Measurements from ENCODE around the gene EEFSEC. TPM values are rescaled to one million over a fixed set of nuclear protein-coding genes. Genes with fewer than 3 reads are reported as not detected.

The EEFSEC gene
- total and polyA plus RNA-seq, 2 of the 8 experiments (the other 6 are each of a cell fraction or from before 2014, with no cell fraction given) = 13.1 to 19.8 TPM

DNA sequence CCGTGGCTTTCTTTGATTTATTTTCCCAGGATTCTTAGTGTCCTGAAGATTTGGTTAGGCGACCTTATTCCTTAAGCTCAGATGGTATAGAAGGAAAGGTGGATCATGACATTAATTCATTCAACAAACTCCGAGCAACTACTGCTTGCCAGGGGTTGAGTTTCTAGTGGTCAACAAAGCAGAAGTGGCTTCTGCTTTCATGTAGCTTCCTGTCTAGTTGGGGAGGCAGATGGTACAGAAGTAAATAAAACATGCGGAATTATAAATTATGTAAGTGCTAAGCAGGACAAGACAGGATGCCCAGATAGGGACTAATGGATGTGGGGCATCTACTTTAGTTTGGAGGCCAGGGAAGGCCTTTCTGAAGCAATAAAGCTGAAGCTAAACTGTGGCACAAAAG, 15.6 kb downstream of the EEFSEC start (continued):
- TF ChIP-seq SIN3A (conservative IDR thresholded peaks at IDR 0.05 in 1 of 2, IDR thresholded peaks at IDR 0.05 in 1 of 2; ENCODE audit: low read depth in 1 of 2, low read length in 2 of 2) (no peak), BACH1 (IDR thresholded peaks at IDR 0.05; ENCODE audit: low read length) (no peak)
- TF ChIP-seq, protein P1, sequence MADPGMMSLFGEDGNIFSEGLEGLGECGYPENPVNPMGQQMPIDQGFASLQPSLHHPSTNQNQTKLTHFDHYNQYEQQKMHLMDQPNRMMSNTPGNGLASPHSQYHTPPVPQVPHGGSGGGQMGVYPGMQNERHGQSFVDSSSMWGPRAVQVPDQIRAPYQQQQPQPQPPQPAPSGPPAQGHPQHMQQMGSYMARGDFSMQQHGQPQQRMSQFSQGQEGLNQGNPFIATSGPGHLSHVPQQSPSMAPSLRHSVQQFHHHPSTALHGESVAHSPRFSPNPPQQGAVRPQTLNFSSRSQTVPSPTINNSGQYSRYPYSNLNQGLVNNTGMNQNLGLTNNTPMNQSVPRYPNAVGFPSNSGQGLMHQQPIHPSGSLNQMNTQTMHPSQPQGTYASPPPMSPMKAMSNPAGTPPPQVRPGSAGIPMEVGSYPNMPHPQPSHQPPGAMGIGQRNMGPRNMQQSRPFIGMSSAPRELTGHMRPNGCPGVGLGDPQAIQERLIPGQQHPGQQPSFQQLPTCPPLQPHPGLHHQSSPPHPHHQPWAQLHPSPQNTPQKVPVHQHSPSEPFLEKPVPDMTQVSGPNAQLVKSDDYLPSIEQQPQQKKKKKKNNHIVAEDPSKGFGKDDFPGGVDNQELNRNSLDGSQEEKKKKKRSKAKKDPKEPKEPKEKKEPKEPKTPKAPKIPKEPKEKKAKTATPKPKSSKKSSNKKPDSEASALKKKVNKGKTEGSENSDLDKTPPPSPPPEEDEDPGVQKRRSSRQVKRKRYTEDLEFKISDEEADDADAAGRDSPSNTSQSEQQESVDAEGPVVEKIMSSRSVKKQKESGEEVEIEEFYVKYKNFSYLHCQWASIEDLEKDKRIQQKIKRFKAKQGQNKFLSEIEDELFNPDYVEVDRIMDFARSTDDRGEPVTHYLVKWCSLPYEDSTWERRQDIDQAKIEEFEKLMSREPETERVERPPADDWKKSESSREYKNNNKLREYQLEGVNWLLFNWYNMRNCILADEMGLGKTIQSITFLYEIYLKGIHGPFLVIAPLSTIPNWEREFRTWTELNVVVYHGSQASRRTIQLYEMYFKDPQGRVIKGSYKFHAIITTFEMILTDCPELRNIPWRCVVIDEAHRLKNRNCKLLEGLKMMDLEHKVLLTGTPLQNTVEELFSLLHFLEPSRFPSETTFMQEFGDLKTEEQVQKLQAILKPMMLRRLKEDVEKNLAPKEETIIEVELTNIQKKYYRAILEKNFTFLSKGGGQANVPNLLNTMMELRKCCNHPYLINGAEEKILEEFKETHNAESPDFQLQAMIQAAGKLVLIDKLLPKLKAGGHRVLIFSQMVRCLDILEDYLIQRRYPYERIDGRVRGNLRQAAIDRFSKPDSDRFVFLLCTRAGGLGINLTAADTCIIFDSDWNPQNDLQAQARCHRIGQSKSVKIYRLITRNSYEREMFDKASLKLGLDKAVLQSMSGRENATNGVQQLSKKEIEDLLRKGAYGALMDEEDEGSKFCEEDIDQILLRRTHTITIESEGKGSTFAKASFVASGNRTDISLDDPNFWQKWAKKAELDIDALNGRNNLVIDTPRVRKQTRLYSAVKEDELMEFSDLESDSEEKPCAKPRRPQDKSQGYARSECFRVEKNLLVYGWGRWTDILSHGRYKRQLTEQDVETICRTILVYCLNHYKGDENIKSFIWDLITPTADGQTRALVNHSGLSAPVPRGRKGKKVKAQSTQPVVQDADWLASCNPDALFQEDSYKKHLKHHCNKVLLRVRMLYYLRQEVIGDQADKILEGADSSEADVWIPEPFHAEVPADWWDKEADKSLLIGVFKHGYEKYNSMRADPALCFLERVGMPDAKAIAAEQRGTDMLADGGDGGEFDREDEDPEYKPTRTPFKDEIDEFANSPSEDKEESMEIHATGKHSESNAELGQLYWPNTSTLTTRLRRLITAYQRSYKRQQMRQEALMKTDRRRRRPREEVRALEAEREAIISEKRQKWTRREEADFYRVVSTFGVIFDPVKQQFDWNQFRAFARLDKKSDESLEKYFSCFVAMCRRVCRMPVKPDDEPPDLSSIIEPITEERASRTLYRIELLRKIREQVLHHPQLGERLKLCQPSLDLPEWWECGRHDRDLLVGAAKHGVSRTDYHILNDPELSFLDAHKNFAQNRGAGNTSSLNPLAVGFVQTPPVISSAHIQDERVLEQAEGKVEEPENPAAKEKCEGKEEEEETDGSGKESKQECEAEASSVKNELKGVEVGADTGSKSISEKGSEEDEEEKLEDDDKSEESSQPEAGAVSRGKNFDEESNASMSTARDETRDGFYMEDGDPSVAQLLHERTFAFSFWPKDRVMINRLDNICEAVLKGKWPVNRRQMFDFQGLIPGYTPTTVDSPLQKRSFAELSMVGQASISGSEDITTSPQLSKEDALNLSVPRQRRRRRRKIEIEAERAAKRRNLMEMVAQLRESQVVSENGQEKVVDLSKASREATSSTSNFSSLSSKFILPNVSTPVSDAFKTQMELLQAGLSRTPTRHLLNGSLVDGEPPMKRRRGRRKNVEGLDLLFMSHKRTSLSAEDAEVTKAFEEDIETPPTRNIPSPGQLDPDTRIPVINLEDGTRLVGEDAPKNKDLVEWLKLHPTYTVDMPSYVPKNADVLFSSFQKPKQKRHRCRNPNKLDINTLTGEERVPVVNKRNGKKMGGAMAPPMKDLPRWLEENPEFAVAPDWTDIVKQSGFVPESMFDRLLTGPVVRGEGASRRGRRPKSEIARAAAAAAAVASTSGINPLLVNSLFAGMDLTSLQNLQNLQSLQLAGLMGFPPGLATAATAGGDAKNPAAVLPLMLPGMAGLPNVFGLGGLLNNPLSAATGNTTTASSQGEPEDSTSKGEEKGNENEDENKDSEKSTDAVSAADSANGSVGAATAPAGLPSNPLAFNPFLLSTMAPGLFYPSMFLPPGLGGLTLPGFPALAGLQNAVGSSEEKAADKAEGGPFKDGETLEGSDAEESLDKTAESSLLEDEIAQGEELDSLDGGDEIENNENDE (IDR thresholded peaks at IDR 0.05; ENCODE audit: insufficient replicate concordance, low read length) = no peak
